ENCODE data around the gene ALDH1L2.

ALDH1L2 gene

GRCh38 chr12:105033851-105034250 lies 50.4 kb downstream of the ALDH1L2 start:
- no peak for DNase-seq (ENCODE audit: low read depth, low spot score)

DNA sequence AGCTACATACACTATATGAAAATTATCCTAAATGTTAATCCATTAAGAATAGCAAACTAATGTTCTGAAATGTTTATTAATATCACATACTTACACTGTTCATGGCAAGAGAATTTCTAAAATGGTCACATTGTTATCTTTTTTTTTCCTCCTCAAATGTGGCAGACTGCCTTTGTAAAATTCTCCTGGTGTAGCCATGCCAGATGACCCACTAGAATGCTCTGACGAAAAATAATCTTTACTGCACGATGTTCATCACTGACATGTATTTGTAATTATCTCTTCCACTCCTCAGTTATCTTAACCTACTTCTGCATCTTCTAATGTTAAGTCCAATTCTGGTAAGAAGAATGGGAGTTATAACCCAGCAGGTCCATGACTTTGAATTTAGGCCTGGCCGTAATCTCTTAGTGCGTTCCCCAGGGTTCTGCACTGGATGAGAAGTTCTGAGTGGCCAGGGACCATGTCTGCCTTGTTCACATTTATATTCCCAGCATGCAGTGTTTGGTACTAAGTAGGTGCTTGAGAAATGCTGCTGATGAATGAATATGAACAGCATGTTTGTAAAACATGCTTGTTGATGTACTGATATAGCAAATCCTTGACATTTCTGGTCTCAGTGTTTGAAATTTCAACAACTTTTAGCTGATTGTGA lies 51.4 kb downstream of the ALDH1L2 start:
- no peak for DNase-seq (ENCODE audit: low read depth, low spot score)

GRCh38 chr12:105030820-105031807 lies 53.1 kb downstream of the ALDH1L2 start:
- DNase-seq (ENCODE audit: low read depth, low spot score): no peak

- DNase-seq (ENCODE audit: low read depth, low spot score): no peak
These were observed 57.8 kb downstream of the ALDH1L2 start for GRCh38 chr12:105026411-105026810.

- no peak for DNase-seq (ENCODE audit: low read depth, low spot score)
These were observed 58.4 kb downstream of the ALDH1L2 start for GRCh38 chr12:105025890-105026289.

DNA sequence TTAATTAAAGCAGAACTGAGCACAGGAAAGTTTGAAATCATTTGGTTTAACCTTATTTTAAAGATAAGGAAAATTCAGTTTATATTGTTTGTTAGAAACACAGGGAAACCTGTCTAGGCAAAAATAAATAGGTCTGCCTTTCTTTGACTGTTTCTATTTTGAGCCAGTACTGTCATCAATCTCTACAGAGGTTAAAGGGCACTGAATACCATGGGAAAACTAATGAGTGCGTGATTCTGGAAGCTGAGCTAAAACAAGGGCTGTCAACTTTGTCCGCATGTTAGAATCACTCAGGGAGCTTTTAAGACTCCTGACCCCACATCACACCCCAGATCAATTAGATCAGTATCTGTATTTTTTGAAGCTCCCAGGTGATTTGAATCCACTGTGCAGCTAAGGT lies 59.3 kb downstream of the ALDH1L2 start:
- DNase-seq (ENCODE audit: low read depth, low spot score): no peak

DNA sequence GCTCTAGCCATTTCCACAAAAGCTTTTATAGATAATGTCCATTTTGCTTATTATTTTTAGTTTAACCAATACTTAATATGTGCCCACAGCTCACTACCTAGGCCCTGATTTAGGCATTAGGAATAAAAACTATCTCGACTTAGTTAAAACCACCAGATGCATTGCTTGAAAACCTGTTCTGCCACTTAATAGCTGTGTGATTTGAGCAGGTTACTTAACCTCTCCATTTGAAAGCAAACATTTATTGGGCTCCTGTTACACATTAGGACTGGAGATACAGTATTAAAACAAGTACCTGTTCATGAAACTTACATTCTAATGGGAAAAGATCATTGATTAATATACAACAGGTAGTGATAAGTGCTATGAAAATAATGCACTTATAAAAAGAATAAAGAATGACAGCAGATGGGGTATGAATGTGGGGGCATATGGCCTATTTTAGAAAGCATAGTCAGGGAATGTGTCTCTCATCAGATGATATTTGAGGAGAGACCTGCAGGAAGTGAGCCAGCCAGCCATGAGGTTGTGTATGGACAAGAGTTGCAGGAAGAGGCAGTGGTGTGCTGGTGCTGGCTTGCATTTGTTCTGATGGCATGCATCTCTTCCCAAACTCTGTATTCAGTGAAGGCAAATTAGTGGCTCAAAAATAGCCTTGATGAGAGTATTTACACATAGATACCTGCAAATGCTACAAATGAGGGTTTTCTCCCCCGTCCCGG lies 63.9 kb downstream of the ALDH1L2 start:
- no peak for DNase-seq (ENCODE audit: low read depth, low spot score)

GRCh38 chr12:105018776-105019175 lies 65.5 kb downstream of the ALDH1L2 start:
- DNase-seq (ENCODE audit: low read depth, low spot score): no peak

GRCh38 chr12:105018012-105018411 lies 66.2 kb downstream of the ALDH1L2 start:
- no peak for DNase-seq (ENCODE audit: low read depth, low spot score)

- no peak for DNase-seq (ENCODE audit: low read depth, low spot score)
These were observed 68.7 kb downstream of the ALDH1L2 start for GRCh38 chr12:105015543-105015942.

DNA sequence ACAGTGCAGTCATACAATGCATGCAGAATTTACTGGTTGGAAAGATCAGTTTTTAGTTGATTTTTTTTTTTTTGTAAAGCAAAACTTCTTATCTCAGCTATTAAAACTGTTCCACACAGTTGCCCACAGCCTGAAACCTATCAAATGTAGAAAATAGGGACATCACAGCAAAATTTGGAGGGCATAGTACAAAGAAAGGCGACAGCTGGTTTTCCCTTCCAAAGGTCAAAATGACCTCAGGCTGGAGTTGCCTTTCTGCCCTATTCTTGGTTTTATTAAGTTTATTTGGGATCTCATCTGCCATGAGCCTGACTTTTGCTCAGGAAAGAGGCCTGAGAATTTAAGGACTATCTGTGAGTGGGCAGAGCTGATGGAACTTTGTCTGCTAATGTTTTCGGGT lies 69.7 kb downstream of the ALDH1L2 start:
- DNase-seq (ENCODE audit: low read depth, low spot score): no peak

GRCh38 chr12:105013892-105014291 lies 70.4 kb downstream of the ALDH1L2 start:
- DNase-seq (ENCODE audit: low read depth, low spot score): no peak

DNA sequence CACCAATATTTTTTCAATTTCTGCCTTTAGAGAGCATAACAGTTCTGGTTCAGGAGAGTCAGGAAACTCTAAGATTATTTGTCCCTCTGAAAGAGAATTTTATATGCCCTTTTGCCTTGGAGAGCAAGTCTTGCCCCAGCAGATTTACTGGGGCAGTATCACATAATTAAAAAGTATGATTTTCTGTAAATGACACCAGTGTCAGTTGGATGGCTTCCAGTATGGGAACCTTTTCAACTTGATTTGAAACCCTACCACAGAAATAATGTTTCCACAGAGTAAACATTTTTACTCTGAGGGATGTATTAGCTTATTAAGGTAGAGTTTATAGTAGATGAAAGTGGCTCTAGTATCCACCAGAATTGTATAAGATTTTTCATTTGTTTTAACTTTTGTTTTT lies 82.8 kb downstream of the ALDH1L2 start:
- DNase-seq (ENCODE audit: low read depth, low spot score): no peak

GRCh38 chr12:104999347-104999685 lies 84.9 kb downstream of the ALDH1L2 start:
- no peak for DNase-seq (ENCODE audit: low read depth, low spot score)

GRCh38 chr12:104998423-104999346 lies 85.6 kb downstream of the ALDH1L2 start:
- DNase-seq (ENCODE audit: low read depth, low spot score): no peak

DNA sequence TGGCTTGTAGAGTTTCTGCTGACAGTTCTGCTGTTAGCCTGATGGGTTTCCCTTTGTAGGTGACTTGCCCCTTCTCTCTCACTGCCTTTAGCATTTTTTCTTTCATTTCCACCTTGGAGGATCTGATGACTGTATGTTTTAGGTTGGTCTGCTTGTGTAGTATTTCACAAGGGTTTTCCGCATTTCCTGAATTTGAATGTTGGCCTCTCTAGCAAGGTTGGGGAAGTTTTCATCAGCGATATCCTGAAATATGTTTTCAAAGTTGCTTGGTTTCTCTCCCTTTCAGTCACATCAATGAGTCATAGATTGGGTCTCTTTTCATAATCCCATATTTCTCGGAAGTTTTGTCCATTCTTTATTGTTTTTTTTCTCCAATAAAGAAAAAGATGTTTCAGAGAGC lies 86.7 kb downstream of the ALDH1L2 start:
- DNase-seq (ENCODE audit: low read depth, low spot score): no peak

DNA sequence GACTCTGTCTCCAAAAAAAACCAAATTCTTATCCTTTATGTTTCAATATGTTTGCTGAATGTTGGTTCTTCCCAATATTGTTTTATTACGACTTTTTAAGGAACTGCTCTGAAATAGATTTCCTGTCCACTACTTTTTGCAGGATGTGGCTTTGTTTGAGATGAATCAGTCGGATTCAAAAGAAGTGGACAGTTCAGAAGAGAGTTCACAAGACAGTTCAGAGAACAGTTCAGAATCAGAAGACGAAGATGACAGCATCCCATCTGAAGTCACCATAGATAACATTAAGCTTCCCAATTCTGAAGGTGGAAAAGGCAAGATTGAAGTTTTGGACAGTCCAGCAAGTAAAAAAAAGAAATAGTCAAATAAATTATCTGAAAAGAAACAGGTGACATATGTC lies 89.9 kb downstream of the ALDH1L2 start:
- DNase-seq (ENCODE audit: low read depth, low spot score): no peak

DNA sequence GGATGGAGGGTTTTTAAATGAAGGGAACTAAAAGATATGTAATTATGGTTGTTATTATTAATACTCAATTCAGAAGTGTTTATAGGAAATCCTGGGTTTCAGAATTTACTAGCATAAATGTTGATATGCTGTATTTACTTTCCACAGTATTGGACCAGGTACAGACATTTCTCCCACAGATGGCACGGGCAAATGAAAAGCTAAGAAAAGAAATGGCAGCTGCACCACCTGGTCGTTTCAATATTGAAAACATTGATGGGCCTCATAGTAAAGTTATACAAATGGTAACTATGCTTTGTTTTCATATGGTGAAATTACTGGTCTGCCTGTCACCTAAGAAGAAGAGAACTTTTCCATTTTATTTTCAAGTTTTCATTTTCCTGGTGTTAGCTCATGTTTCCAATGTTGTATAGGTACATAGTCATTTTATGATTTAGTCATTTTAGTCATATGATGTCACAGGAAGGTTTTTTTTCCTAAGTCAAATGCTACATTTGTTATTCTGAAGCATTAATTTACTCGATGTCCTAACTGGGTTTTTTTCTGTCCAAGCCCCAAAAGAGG lies 92.6 kb downstream of the ALDH1L2 start:
- DNase-seq (ENCODE audit: low read depth, low spot score): no peak

DNA sequence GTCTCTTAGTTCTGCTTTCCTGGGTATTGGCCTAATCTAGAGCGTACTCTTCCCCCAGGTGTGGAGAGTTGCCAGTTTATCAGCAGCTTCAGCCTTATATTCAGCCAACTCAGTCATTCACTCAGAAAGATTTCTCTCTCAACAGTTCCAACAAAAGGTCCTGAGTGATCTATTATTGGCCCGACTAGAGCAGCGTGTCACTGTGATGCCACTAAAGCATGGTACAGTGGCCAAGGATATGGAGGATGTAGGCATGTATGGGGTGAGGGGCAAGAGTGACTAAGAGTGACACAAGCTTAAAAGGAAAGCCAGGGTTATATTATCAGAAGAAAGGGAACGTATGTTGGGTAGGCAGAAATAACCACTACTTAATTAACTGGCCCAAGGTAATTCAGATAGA lies 93.3 kb downstream of the ALDH1L2 start:
- no peak for DNase-seq (ENCODE audit: low read depth, low spot score)

- DNase-seq (ENCODE audit: low read depth, low spot score): peak; percentile 42
These were observed 98.0 kb downstream of the ALDH1L2 start, which contains the start of gene NOPCHAP1 for GRCh38 chr12:104986022-104986941. TSS of gene NOPCHAP1 (plus strand) at chr12:104986316. CDS start at chr12:104986353, 37 bp downstream.

Measured in iPS DF 19.7 (cell line).